ENCODE results near the gene PPP2R5D.
"Not testable (repeated sequence)": the region's sequence is repeated elsewhere in the genome, so short reads cannot be mapped to it uniquely, and the experiment has no call there.

Gene PPP2R5D

GRCh38 chr6:42939810-42940167 lies 44.6 kb upstream of the PPP2R5D start:
- no peak for TF ChIP-seq CTCF (IDR thresholded peaks at IDR 0.05; ENCODE audit: borderline replicate concordance, insufficient read depth, low read depth, low read length)
- H3K4me3 ChIP-seq (ENCODE audit: low read depth, low read length), result no peak overlapping the region

GRCh38 chr6:42940493-42941045 lies 43.8 kb upstream of the PPP2R5D start:
- TF ChIP-seq CTCF (IDR thresholded peaks at IDR 0.05; ENCODE audit: borderline replicate concordance, insufficient read depth, low read depth, low read length), result no peak
- no peak overlapping the region for H3K4me3 ChIP-seq (ENCODE audit: low read depth, low read length)

- H3K4me3 ChIP-seq (ENCODE audit: low read depth, low read length), result not testable (repeated sequence)
Observed at GRCh38 chr6:42941356-42941755, 43.0 kb upstream of the PPP2R5D start.

- no peak overlapping the region for H3K4me3 ChIP-seq (ENCODE audit: low read depth, low read length)
- TF ChIP-seq CTCF (IDR thresholded peaks at IDR 0.05; ENCODE audit: borderline replicate concordance, insufficient read depth, low read depth, low read length), result no peak
Observed at GRCh38 chr6:42942444-42942843, 41.9 kb upstream of the PPP2R5D start.

- TF ChIP-seq CTCF (IDR thresholded peaks at IDR 0.05; ENCODE audit: borderline replicate concordance, insufficient read depth, low read depth, low read length), result no peak
- H3K4me3 ChIP-seq (ENCODE audit: low read depth, low read length), result no peak overlapping the region
Observed at GRCh38 chr6:42947950-42948349, 36.4 kb upstream of the PPP2R5D start.

- TF ChIP-seq CTCF (IDR thresholded peaks at IDR 0.05; ENCODE audit: borderline replicate concordance, insufficient read depth, low read depth, low read length), result no peak
- no peak overlapping the region for H3K4me3 ChIP-seq (ENCODE audit: low read depth, low read length)
Observed at GRCh38 chr6:42952389-42952788, 32.0 kb upstream of the PPP2R5D start.

GRCh38 chr6:42954405-42954804 lies 30.0 kb upstream of the PPP2R5D start:
- not testable (repeated sequence) for H3K4me3 ChIP-seq (ENCODE audit: low read depth, low read length)

- H3K4me3 ChIP-seq (ENCODE audit: low read depth, low read length), result no peak overlapping the region
- TF ChIP-seq CTCF (IDR thresholded peaks at IDR 0.05; ENCODE audit: borderline replicate concordance, insufficient read depth, low read depth, low read length), result no peak
Observed at GRCh38 chr6:42958125-42958524, 26.2 kb upstream of the PPP2R5D start.

Data from GM12875 (cell line).